Activated naive CD8-positive, alpha-beta T cell treated with anti-CD3 and anti-CD28 coated beads, Interleukin-2, amount 10 ng/mL, durations not matched to agents 7 days and 5 days (primary cell): ENCODE data around the gene ARHGAP30. TPM values are rescaled to one million over a fixed set of nuclear protein-coding genes. Genes with fewer than 3 reads are reported as not detected.
"Not testable (repeated sequence)": the region's sequence is repeated elsewhere in the genome, so short reads cannot be mapped to it uniquely, and the experiment has no call there.

ENCODE experiments used
- ATAC-seq: fragments of 150-1000 bp; cut with Tn5 transposase; one replicate; pipeline ENCODE4 v1.10.0; 2021; ENCODE audit warnings: low read depth, moderate library complexity
- POLR2A ChIA-PET: fragments of 350-600 bp; sonication (Branson Sonifier 250); formaldehyde crosslinking; loops from one replicate; lab custom pipeline; 2021; ENCODE audit warnings: antibody characterized with exemption; lab: Charles Lee
- DNase-seq: peaks from one replicate; pipeline ENCODE4 v3.0.0; 2021
- H3K27ac Mint-ChIP-seq: one replicate; pipeline ENCODE4 v1.8.0; 2022; ENCODE audit warnings: mild to moderate bottlenecking, mixed read lengths
- H3K27me3 Mint-ChIP-seq: one replicate; pipeline ENCODE4 v1.8.0; 2022; ENCODE audit warnings: mild to moderate bottlenecking, moderate library complexity, mixed read lengths
- H3K36me3 Mint-ChIP-seq: one replicate; pipeline ENCODE4 v1.8.0; 2021; ENCODE audit warnings: mild to moderate bottlenecking, mixed read lengths
- H3K4me1 Mint-ChIP-seq: one replicate; pipeline ENCODE4 v1.8.0; 2021; ENCODE audit warnings: mixed read lengths
- H3K4me3 Mint-ChIP-seq: one replicate; pipeline ENCODE4 v1.8.0; 2022; ENCODE audit warnings: mild to moderate bottlenecking, moderate library complexity, mixed read lengths
- H3K9me3 Mint-ChIP-seq: one replicate; pipeline ENCODE4 v1.8.0; 2021; ENCODE audit warnings: mixed read lengths
- total RNA-seq, 2 experiments: library from RNA; stranded (reverse); gene quantifications; one replicate each; pipeline ENCODE4 v1.2.3, GENCODE V29; 2021

ARHGAP30 gene
- total RNA-seq, 2 experiments from 2014 or later = 260 to 273 TPM

DNA sequence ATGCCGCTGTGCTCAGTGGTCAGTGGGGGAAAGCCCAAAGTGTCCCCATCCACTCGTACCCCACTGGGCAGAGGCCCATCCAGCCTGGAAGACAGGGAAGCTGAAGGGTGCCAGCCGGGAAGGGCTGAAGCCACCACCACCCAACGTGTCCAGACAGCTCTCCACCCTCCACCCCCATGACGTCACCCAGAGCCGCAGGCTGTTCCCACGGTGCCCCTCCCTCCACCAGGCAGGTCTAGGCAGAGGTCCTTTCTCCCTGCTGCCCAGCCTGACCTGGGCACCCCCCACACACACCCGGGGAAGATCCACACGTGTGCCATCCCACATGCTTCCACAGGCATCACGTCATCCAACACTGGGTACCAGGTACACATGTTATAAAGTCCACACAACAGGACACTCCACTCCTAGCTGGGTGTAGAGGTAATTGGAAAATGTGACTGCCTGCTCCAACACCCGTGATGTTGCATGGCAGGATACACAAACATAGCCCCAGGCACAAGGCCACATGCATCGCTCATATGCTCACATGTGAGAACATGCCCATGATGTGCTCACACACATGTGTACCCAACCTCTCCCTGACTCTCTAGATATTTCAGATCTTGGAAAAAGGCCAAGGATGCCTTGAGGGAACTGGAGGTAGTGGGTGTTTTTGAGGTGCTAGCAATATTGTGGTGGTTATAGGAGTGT is 5.1 kb upstream of the ARHGAP30 start:
- POLR2A ChIA-PET = interaction anchor here (0.6 kb wide), 1 partner anchor 19 kb away, joined by 3 read pairs; no protein-coding TSS in a partner anchor
- H3K27ac Mint-ChIP-seq = peak overlapping the region; percentile 46

DNA sequence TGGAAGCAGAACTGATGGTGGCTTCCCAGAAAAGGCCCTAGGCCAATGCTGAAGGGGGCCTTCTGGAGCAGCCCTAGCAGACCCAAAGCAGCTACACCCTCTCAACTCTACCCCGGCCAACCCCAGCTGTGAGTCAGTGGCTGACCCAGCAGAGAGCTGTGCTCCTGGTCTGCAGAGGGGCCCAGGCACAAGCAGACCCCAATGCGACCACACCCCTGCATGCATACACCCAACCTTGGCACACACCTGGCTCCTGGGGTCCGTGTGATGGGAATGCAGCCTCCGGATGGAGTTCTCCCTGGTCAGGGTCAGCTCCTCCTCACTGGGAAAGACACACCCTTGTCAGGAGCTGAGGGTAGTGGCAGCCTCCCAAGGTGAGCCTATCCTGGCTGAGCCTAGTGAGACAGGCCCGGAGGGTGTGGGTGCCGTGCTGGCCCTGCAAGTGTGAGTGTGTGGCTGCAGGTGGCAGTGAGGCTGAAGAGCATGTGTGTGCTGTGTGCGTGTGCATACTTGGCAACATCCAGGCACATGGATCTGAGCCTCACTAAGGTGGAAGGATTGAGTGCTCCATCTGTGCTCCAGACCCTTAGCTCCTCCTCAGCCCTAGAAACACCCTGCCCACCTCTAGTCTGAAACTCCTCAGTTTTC is 3.9 kb upstream of the ARHGAP30 start:
- Mint-ChIP-seq H3K27me3 (no peaks in the 10 kb centered on the region), H3K4me1 (peaks cover 33% of the 10 kb centered on the region), H3K9me3 (no peaks in the 10 kb centered on the region), H3K4me3 (no peak overlapping the region), H3K36me3 (peaks cover 8% of the 10 kb centered on the region), H3K27ac (peak overlapping the region; percentile 46)
- DNase-seq = no peak
- POLR2A ChIA-PET = interaction anchor here (0.6 to 0.8 kb wide), 2 partner anchors 14 to 82 kb away, joined by 3 to 4 read pairs; no protein-coding TSS in a partner anchor
- ATAC-seq = no peak

More for the DNA sequence above, 5.1 kb upstream of the ARHGAP30 start:
- no peak overlapping the region for H3K4me3 Mint-ChIP-seq
- H3K27me3 Mint-ChIP-seq = no peaks in the 10 kb centered on the region
- no peaks in the 10 kb centered on the region for H3K36me3 Mint-ChIP-seq
- DNase-seq (no peak), ATAC-seq (no peak)
- peaks cover 33% of the 10 kb centered on the region for H3K4me1 Mint-ChIP-seq
- no peaks in the 10 kb centered on the region for H3K9me3 Mint-ChIP-seq

DNA sequence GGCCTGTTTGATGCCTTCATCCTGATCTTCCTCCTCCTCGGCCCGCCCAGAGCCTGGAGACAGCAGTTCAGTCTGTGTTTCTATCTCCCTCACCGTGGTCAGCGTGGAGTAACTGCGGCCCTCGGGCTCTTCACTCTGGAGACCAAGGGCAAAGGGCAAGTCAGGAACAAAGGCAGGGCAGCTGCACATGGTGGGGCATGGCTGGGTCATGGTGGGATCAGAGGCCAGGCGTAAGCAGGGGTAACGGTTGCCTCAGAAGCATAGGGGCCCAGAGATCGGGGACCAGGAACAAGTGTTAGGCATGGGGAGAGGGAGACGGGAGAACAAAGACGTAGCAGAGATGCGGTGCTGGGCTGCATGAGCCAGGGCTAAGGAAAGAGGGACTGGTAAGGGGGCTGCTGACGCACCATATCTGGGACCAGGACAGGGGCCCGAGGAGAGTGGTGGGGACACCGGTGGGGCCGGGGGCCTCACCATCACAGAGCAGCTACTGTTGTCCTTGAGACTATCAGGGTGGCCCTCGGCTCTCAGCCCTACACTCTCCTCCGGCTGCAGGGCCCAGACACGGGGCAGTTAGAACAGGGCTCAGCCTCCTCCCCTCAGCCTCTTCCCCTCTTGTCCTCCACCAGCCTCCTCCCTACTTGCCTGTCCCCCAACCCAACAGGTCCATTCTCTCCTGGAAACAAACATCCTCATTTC is 3.2 kb upstream of the ARHGAP30 start:
- Mint-ChIP-seq H3K4me1 (peaks cover 33% of the 10 kb centered on the region), H3K36me3 (peaks cover 13% of the 10 kb centered on the region), H3K4me3 (no peak overlapping the region), H3K27ac (peak overlapping the region; percentile 34), H3K27me3 (no peaks in the 10 kb centered on the region), H3K9me3 (no peaks in the 10 kb centered on the region)
- ATAC-seq (no peak), DNase-seq (no peak)
- POLR2A ChIA-PET = interaction anchor here (7.7 kb wide), 1 partner anchor 25 kb away, joined by 118 read pairs; the partner anchor contains the start of gene KLHDC9

DNA sequence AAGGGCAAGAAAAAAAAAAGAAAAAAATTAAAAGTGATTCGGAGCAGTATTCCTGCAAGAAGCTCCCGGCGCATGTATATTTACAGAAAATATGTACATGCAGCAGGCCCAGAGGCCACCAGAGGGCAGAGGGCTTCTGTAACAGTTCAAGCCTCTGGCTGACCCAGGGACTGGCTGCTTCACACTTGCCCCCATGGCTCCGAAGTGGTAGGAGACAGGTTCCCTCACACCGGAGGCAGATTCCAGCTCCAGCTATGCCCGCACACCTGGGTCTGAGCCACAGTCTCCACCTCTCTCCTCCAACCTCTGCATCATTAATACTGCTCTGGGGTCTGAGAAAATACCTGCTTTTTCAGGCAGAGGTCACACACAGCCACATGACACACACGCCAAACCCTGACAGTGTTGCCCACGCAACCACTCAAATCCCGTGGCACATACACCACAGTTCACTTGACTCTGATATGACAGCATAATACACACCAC is 2.2 kb upstream of the ARHGAP30 start:
- Mint-ChIP-seq H3K4me1 (peaks cover 38% of the 10 kb centered on the region), H3K9me3 (no peaks in the 10 kb centered on the region), H3K27ac (peak overlapping the region; percentile 74), H3K36me3 (peaks cover 20% of the 10 kb centered on the region), H3K4me3 (no peak overlapping the region), H3K27me3 (no peaks in the 10 kb centered on the region)
- peak; percentile 62 for DNase-seq
- POLR2A ChIA-PET = interaction anchor here (0.8 to 7.7 kb wide), 7 partner anchors 10 to 70 kb away, joined by 3 to 159 read pairs (median 4); partner anchors contain the start of genes KLHDC9, NIT1, PFDN2 and USF1
- ATAC-seq = no peak

DNA sequence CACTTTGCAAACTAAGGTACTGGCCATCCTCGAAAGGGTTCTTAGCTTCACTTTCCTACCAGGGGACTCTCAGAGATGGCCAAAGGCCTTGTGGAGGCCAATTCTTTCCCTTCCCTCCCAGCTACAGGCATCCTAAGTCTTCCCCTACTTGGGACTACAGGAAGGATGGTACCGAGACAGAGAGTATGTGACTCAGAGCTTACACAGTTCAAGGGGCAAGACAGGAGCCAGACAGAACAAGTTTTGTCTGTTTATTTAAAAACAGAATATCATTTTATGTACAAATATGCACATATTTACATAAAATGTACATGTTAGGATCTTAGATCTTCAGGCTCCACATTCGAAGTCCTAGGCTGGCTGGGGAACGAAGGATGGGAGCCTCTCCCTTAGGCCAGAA is 1.1 kb upstream of the ARHGAP30 start:
- Mint-ChIP-seq H3K4me1 (peaks cover 44% of the 10 kb centered on the region), H3K4me3 (peak overlapping the region; percentile 100), H3K9me3 (no peaks in the 10 kb centered on the region), H3K27me3 (no peaks in the 10 kb centered on the region), H3K36me3 (peaks cover 29% of the 10 kb centered on the region), H3K27ac (peak overlapping the region; percentile 100)
- ATAC-seq = no peak
- POLR2A ChIA-PET = interaction anchor here (0.5 to 7.7 kb wide), 14 partner anchors 9 to 71 kb away, joined by 3 to 159 read pairs (median 6); partner anchors contain the start of genes F11R, KLHDC9, NIT1 and PFDN2
- DNase-seq = no peak

DNA sequence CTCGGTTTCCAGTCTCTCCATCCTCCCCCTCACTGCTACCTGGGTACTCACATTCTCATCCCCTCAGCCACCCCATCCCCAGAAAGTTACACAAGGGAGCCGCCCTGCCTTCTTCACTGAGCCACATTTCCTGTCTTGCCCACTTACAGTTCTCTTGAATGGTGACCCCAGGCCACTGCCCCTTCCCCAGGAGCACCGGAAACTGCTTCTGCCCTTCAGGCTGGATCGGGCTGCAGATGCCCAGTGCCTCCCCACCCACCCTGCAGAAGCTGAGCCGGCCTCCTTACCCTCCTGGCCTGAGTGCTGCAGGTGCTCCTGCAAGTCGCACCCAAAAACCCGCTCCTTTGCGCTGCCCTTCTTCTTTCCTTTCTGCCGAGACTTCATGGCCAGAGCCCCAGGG is 450 bp downstream of the ARHGAP30 start:
- DNase-seq (no peak), ATAC-seq (peak; percentile 1)
- H3K27ac Mint-ChIP-seq = peak overlapping the region; percentile 100

DNA sequence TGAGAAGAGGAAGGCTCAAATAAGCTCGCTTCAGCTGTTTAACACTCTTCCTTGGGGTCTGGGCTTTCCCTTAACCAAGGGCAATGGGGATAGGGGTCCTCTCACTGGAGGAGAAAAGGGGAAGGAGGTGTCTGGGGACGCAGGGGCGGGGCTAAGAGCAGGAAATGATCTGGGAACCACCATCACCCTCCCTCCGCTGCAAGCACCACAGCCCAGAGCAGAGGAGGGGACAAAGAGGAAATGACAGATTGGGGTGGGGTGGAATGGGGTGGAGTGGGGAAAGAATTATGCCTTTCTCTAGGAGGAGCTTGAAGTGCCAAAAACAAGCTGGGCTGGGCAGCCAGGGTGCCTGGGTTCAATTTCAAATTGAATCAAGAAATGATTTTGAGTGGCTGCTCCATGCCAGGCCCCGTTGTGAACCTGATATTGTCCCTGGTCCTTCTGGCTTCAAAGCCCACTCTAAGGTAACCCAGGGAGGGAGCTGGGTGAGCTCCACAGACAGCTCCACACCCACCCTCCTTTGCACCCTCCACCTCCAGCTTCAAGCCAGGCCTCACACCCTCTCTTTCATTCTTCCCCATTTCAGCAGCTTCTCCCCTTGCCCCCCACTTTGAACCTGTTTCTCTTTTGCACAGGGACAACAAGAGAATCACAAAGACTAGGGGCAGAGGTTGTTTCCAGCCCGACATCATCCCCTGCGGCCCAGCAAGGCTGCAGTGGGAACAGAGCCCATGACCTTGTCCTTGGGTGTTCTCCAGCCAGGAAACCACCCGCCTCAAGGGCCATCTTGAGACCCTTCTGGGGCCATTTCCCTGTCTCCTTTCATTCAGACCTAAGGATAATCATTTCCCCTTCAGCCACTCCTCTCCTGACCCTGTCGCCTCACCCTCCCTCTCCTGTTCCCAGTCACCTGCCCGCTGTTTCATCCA is 1.1 kb downstream of the ARHGAP30 start:
- Mint-ChIP-seq H3K27ac (peak overlapping the region; percentile 100), H3K27me3 (no peaks in the 10 kb centered on the region), H3K36me3 (peaks cover 37% of the 10 kb centered on the region), H3K4me3 (peak overlapping the region; percentile 100), H3K9me3 (no peaks in the 10 kb centered on the region), H3K4me1 (peaks cover 52% of the 10 kb centered on the region)
- DNase-seq (peak; percentile 80), ATAC-seq (peak; percentile 73)
- POLR2A ChIA-PET = interaction anchor here (0.5 to 7.7 kb wide), 25 partner anchors 7 to 358 kb away, joined by 3 to 159 read pairs (median 4); partner anchors contain the start of genes CD48, DEDD, F11R and KLHDC9

More for the DNA sequence above, 450 bp downstream of the ARHGAP30 start:
- POLR2A ChIA-PET = interaction anchor here (0.5 to 7.7 kb wide), 24 partner anchors 8 to 360 kb away, joined by 3 to 159 read pairs (median 5); partner anchors contain the start of genes DEDD, F11R, KLHDC9 and NIT1
- no peaks in the 10 kb centered on the region for H3K27me3 Mint-ChIP-seq
- H3K4me1 Mint-ChIP-seq = peaks cover 50% of the 10 kb centered on the region
- H3K36me3 Mint-ChIP-seq = peaks cover 34% of the 10 kb centered on the region
- H3K9me3 Mint-ChIP-seq = no peaks in the 10 kb centered on the region
- peak overlapping the region; percentile 100 for H3K4me3 Mint-ChIP-seq

DNA sequence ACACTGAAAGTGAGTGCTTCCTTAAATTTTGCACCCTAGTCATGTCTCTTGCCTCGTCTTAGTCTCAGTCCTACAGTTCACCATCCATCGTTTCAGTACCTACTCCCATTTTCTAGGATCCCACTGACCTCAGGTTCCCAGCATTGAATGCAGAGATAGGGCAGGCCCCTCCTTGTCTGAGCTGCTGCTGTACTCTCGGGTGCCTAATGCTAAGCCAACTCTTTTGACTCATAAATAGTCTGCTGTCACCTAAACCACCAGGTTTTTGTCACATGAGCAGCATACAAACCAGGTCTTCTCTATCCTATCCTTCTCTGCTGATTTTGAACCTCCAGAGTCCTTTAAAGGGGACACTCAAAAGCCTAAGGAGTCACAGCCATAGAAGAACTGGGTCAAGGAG is 3.0 kb downstream of the ARHGAP30 start:
- Mint-ChIP-seq H3K27me3 (no peaks in the 10 kb centered on the region), H3K27ac (peak overlapping the region; percentile 87), H3K4me1 (peaks cover 50% of the 10 kb centered on the region), H3K9me3 (no peaks in the 10 kb centered on the region), H3K4me3 (peak overlapping the region; percentile 100), H3K36me3 (peaks cover 50% of the 10 kb centered on the region)
- POLR2A ChIA-PET = interaction anchor here (0.7 to 7.7 kb wide), 7 partner anchors 20 to 51 kb away, joined by 3 to 159 read pairs (median 16); partner anchors contain the start of genes F11R, KLHDC9, NIT1 and PFDN2
- no peak for DNase-seq
- no peak for ATAC-seq

DNA sequence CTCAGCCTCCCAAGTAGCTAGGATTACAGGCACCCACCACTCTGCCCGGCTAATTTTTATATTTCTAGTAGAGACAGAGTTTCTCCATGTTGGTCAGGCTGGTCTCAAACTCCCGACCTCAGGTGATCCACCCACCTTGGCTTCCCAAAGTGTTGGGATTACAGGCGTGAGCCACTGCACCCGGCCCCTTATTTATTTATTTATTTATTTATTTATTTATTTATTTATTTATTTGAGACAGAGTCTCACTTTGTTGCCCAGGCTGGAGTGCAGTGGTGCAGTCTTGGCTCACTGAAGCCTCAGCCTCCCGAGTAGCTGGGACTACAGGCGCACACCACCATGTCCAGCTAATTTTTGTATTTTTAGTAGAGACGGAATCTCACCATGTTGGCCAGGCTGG is 4.0 kb downstream of the ARHGAP30 start:
- not testable (repeated sequence) for H3K27me3 Mint-ChIP-seq, ATAC-seq, H3K27ac Mint-ChIP-seq, DNase-seq, H3K9me3 Mint-ChIP-seq
- Mint-ChIP-seq H3K4me3 (peak overlapping the region; percentile 100), H3K4me1 (peaks cover 45% of the 10 kb centered on the region), H3K36me3 (peaks cover 55% of the 10 kb centered on the region)
- POLR2A ChIA-PET = interaction anchor here (0.7 to 7.7 kb wide), 4 partner anchors 11 to 32 kb away, joined by 3 to 118 read pairs (median 4); partner anchors contain the start of genes KLHDC9 and USF1

DNA sequence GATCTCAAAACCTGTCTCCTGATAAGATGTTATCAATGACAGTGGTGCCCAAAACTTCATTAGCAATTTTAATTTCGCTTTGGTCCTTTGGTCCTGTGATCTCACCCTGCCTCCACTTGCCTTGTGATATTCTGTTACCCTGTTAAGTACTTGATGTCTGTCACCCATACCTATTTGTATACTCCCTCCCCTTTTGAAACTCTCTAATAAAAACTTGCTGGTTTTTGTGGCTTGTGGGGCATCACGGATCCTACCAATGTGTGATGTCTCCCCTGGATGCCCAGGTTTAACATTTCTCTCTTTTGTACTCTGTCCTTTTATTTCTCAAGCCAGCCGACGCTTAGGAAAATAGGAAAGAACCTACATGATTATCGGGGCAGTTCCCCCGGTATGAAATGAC is 5.8 kb downstream of the ARHGAP30 start:
- Mint-ChIP-seq H3K36me3 (peaks cover 56% of the 10 kb centered on the region), H3K4me3 (peak overlapping the region; percentile 89), H3K27ac (peak overlapping the region; percentile 87), H3K4me1 (peaks cover 42% of the 10 kb centered on the region)
- not testable (repeated sequence) for H3K27me3 Mint-ChIP-seq, H3K9me3 Mint-ChIP-seq, ATAC-seq, DNase-seq
- POLR2A ChIA-PET = interaction anchor here (0.5 to 1.4 kb wide), 2 partner anchors 18 to 40 kb away, joined by 4 to 5 read pairs; partner anchors contain the start of gene USF1

DNA sequence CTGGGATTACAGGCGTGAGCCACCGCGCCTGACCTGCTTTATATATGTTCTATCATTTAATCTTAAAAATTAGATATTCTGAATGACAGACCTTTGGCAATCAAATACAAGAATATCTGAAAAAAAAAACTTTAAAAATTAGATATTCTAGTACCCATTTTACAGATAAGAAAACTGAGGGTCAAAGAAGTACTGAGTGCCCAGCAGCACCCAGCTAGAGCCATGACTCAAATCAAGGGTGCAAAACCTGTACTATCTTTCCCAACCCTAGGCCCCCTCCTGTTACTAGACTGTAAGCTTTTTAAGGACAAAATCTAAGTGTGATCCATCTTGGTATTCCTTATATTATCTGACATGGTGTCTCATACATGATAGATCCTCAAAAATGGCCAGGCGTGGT is 8.3 kb downstream of the ARHGAP30 start:
- ATAC-seq (no peak), DNase-seq (no peak)
- peaks cover 43% of the 10 kb centered on the region for H3K36me3 Mint-ChIP-seq
- peaks cover 38% of the 10 kb centered on the region for H3K4me1 Mint-ChIP-seq
- POLR2A ChIA-PET = interaction anchor here (0.9 to 1.5 kb wide), 4 partner anchors 8 to 16 kb away, joined by 3 to 5 read pairs (median 4); partner anchors contain the start of genes ARHGAP30 and USF1
- H3K9me3 Mint-ChIP-seq = no peaks in the 10 kb centered on the region
- no peak overlapping the region for H3K27ac Mint-ChIP-seq
- H3K4me3 Mint-ChIP-seq = no peak overlapping the region
- H3K27me3 Mint-ChIP-seq = no peaks in the 10 kb centered on the region
